ENCODE measurements around the gene DTNB. TPM values are rescaled to one million over a fixed set of nuclear protein-coding genes. Genes with fewer than 3 reads are reported as not detected.

Gene DTNB
- total RNA-seq, 1 experiment from 2014 or later: 19.6 TPM

- ChIA-PET POLR2A (ENCODE audit: low non-redundant PET) (no interaction called here), CTCF (no interaction called here)
These were observed 140.9 kb downstream of the DTNB start for GRCh38 chr2:25532521-25532920.

GRCh38 chr2:25529034-25529433, 144.3 kb downstream of the DTNB start:
- intact Hi-C loops (cut with micrococcal nuclease; ENCODE audit: unreplicated experiment): no loop called here

More at GRCh38 chr2:25532521-25532920, 140.9 kb downstream of the DTNB start:
- Histone ChIP-seq H3K27me3 (replicated peaks; ENCODE audit: insufficient read depth, low read depth, low read length, poor library complexity) (no peaks in the 10 kb centered on the region), H3K4me1 (ENCODE audit: insufficient read depth, low read length, poor library complexity, severe bottlenecking) (peaks cover 11% of the 10 kb centered on the region), H3K4me3 (ENCODE audit: low read depth, low read length, poor library complexity, severe bottlenecking) (no peak overlapping the region), H3K36me3 (ENCODE audit: insufficient read depth, low read length, poor library complexity, severe bottlenecking) (no peaks in the 10 kb centered on the region), H3K27ac (ENCODE audit: low read depth, low read length, poor library complexity, severe bottlenecking) (no peak overlapping the region), H3K9me3 (ENCODE audit: low read depth, low read length, poor library complexity, severe bottlenecking) (no peaks in the 10 kb centered on the region)
- intact Hi-C loops (cut with micrococcal nuclease; ENCODE audit: unreplicated experiment): no loop called here
- no peak for DNase-seq (ENCODE audit: low spot score)
- TF ChIP-seq EZH2 (IDR thresholded peaks at IDR 0.05; ENCODE audit: borderline replicate concordance, low read depth, low read length, poor library complexity, severe bottlenecking) (no peak), CTCF (conservative IDR thresholded peaks at IDR 0.05; ENCODE audit: low read depth, low read length) (no peak)
- BruUV-seq (replicated peaks): no TSS peak

GRCh38 chr2:25528173-25528572, 145.2 kb downstream of the DTNB start:
- BruUV-seq (replicated peaks): no TSS peak
- no peak for TF ChIP-seq EZH2 (IDR thresholded peaks at IDR 0.05; ENCODE audit: borderline replicate concordance, low read depth, low read length, poor library complexity, severe bottlenecking)
- TF ChIP-seq CTCF (conservative IDR thresholded peaks at IDR 0.05; ENCODE audit: low read depth, low read length): no peak
- Histone ChIP-seq H3K9me3 (ENCODE audit: low read depth, low read length, poor library complexity, severe bottlenecking) (no peaks in the 10 kb centered on the region), H3K36me3 (ENCODE audit: insufficient read depth, low read length, poor library complexity, severe bottlenecking) (no peaks in the 10 kb centered on the region), H3K4me1 (ENCODE audit: insufficient read depth, low read length, poor library complexity, severe bottlenecking) (peaks cover 7% of the 10 kb centered on the region), H3K27ac (ENCODE audit: low read depth, low read length, poor library complexity, severe bottlenecking) (no peak overlapping the region), H3K27me3 (replicated peaks; ENCODE audit: insufficient read depth, low read depth, low read length, poor library complexity) (no peaks in the 10 kb centered on the region), H3K4me3 (ENCODE audit: low read depth, low read length, poor library complexity, severe bottlenecking) (no peak overlapping the region)
- ChIA-PET POLR2A (ENCODE audit: low non-redundant PET) (no interaction called here), CTCF (no interaction called here)
- DNase-seq (ENCODE audit: low spot score): no peak
- intact Hi-C loops (cut with micrococcal nuclease; ENCODE audit: unreplicated experiment): no loop called here

More at GRCh38 chr2:25529034-25529433, 144.3 kb downstream of the DTNB start:
- BruUV-seq (replicated peaks): no TSS peak
- H3K9me3 ChIP-seq (ENCODE audit: low read depth, low read length, poor library complexity, severe bottlenecking): no peaks in the 10 kb centered on the region
- no peak overlapping the region for H3K27ac ChIP-seq (ENCODE audit: low read depth, low read length, poor library complexity, severe bottlenecking)
- CTCF ChIA-PET: no interaction called here
- no peak overlapping the region for H3K4me3 ChIP-seq (ENCODE audit: low read depth, low read length, poor library complexity, severe bottlenecking)
- DNase-seq (ENCODE audit: low spot score): no peak
- no peaks in the 10 kb centered on the region for H3K36me3 ChIP-seq (ENCODE audit: insufficient read depth, low read length, poor library complexity, severe bottlenecking)
- TF ChIP-seq EZH2 (IDR thresholded peaks at IDR 0.05; ENCODE audit: borderline replicate concordance, low read depth, low read length, poor library complexity, severe bottlenecking) (no peak), CTCF (conservative IDR thresholded peaks at IDR 0.05; ENCODE audit: low read depth, low read length) (no peak)
- POLR2A ChIA-PET (ENCODE audit: low non-redundant PET): no interaction called here
- H3K4me1 ChIP-seq (ENCODE audit: insufficient read depth, low read length, poor library complexity, severe bottlenecking): peaks cover 7% of the 10 kb centered on the region
- no peaks in the 10 kb centered on the region for H3K27me3 ChIP-seq (replicated peaks; ENCODE audit: insufficient read depth, low read depth, low read length, poor library complexity)

Data from A673 (cell line).